H1 (cell line): ENCODE results near the gene ZNHIT3. TPM values are rescaled to one million over a fixed set of nuclear protein-coding genes. Genes with fewer than 3 reads are reported as not detected.
A peak's percentile ranks its signal among the peaks of the same experiment; 100 is the strongest.

Experiments
- BCL11A ChIP-seq, 2 experiments: IDR thresholded peaks; one replicate each; pipeline ENCODE4 v1.6.1; 2011; ENCODE audit warnings: low read depth in 2 of 2, low read length in 2 of 2, mild to moderate bottlenecking in 2 of 2
- BRCA1 ChIP-seq: IDR thresholded peaks from 2 replicates; pipeline ENCODE4 v1.6.1; 2012; ENCODE audit warnings: low read depth, low read length, improper control_type of control experiment
- CBX8 ChIP-seq: fragments of 300-800, 300-1000 bp; sonication (generic); IDR thresholded peaks from 2 replicates; pipeline ENCODE4 v1.7.1; 2016; ENCODE audit warnings: low read depth, low read length, borderline replicate concordance
- CEBPB ChIP-seq: IDR thresholded peaks from 2 replicates; pipeline ENCODE4 v1.6.1; 2012; ENCODE audit warnings: low read depth, low read length
- CREB1 ChIP-seq: IDR thresholded peaks from 2 replicates; pipeline ENCODE4 v1.6.1; 2012; ENCODE audit warnings: inconsistent platforms
- CTBP2 ChIP-seq: IDR thresholded peaks from 2 replicates; pipeline ENCODE4 v1.7.0; 2011; ENCODE audit warnings: borderline replicate concordance, mild to moderate bottlenecking, moderate library complexity, mixed read lengths, low read length; ENCODE audit not compliant: insufficient read depth, insufficient read length
- EP300 ChIP-seq, 2 experiments: IDR thresholded peaks; 1 replicate in 1 of 2; 2 replicates in 1 of 2; pipeline ENCODE4 v1.6.1; 2011 to 2012; ENCODE audit warnings: low read depth in 2 of 2, low read length in 2 of 2, mild to moderate bottlenecking in 2 of 2, borderline replicate concordance in 1 of 2, inconsistent platforms in 1 of 2, moderate library complexity in 1 of 2
- EZH2 ChIP-seq: fragments of 200-600 bp; sonication (generic); IDR thresholded peaks from 2 replicates; pipeline ENCODE4 v1.7.1; 2012; ENCODE audit warnings: low read depth, mild to moderate bottlenecking, moderate library complexity, low read length, inconsistent platforms; ENCODE audit not compliant: severe bottlenecking
- GTF2F1 ChIP-seq: IDR thresholded peaks from 2 replicates; pipeline ENCODE4 v1.6.1; 2012; ENCODE audit warnings: low read depth, low read length, improper control_type of control experiment, borderline replicate concordance
- KDM1A ChIP-seq: fragments of 200-600, 300-600 bp; sonication (generic); IDR thresholded peaks from 2 replicates; pipeline ENCODE4 v1.7.1; 2016; ENCODE audit warnings: mild to moderate bottlenecking, low read length, borderline replicate concordance
- KDM4A ChIP-seq: IDR thresholded peaks from one replicate; pipeline ENCODE4 v1.7.1; 2012; ENCODE audit warnings: low read depth, mild to moderate bottlenecking, moderate library complexity, low read length, inconsistent platforms; ENCODE audit not compliant: severe bottlenecking
- KDM5A ChIP-seq: fragments of 200-600 bp; IDR thresholded peaks from 2 replicates; pipeline ENCODE4 v1.7.1; 2012; ENCODE audit warnings: mild to moderate bottlenecking, low read length, inconsistent platforms, mixed read lengths
- NRF1 ChIP-seq: IDR thresholded peaks from 2 replicates; pipeline ENCODE4 v1.6.1; 2011; ENCODE audit warnings: mild to moderate bottlenecking, low read depth, low read length, improper control_type of control experiment
- PHF8 ChIP-seq: fragments of 200-600 bp; sonication (generic); conservative IDR thresholded peaks from 2 replicates; pipeline ENCODE4 v1.7.1; 2012; ENCODE audit warnings: low read depth, mild to moderate bottlenecking, inconsistent platforms, low read length, moderate library complexity
- POLR2A ChIP-seq, 2 experiments: IDR thresholded peaks; 1 replicate in 1 of 2; 2 replicates in 1 of 2; pipeline ENCODE4 v1.6.1; 2011; ENCODE audit warnings: low read depth in 2 of 2, low read length in 2 of 2, mild to moderate bottlenecking in 2 of 2; ENCODE audit errors: control extremely low read depth in 1 of 2
- SAP30 ChIP-seq: fragments of 300-600 bp; sonication (generic); IDR thresholded peaks from 2 replicates; pipeline ENCODE4 v1.7.1; 2012; ENCODE audit warnings: low read length, moderate library complexity, mild to moderate bottlenecking, inconsistent platforms; ENCODE audit not compliant: insufficient read depth, insufficient replicate concordance
- SIX5 ChIP-seq: IDR thresholded peaks from 2 replicates; pipeline ENCODE4 v1.6.1; 2011; ENCODE audit warnings: mild to moderate bottlenecking, low read depth, low read length
- SP1 ChIP-seq: IDR thresholded peaks from 2 replicates; pipeline ENCODE4 v1.6.1; 2011; ENCODE audit warnings: low read depth, low read length
- SUZ12 ChIP-seq: fragments of 200-600 bp; sonication (generic); IDR thresholded peaks from 2 replicates; pipeline ENCODE4 v1.6.1; 2012; ENCODE audit warnings: mild to moderate bottlenecking, inconsistent platforms, low read length, moderate library complexity, mixed read lengths
- TAF1 ChIP-seq: IDR thresholded peaks from 2 replicates; pipeline ENCODE4 v1.6.1; 2011; ENCODE audit warnings: mild to moderate bottlenecking, low read depth, low read length
- TBP ChIP-seq: IDR thresholded peaks from 2 replicates; pipeline ENCODE4 v1.6.1; 2011; ENCODE audit warnings: low read depth, low read length, improper control_type of control experiment
- ZNF274 ChIP-seq: IDR thresholded peaks from 2 replicates; pipeline ENCODE4 v1.7.0; 2012; ENCODE audit warnings: low read length, borderline replicate concordance; ENCODE audit errors: extremely low read depth
- polyA plus RNA-seq, 7 experiments: library from polyadenylated mRNA; depleted of rRNA in 3 of 7; stranded (reverse) in 5 of 7; unstranded in 2 of 7; fragments of >200 nt in 5 of 7; fragments of 200-250 nt in 2 of 7; gene quantifications; 1 replicate in 5 of 7; 2 replicates in 1 of 7; 4 replicates in 1 of 7; pipeline versions ENCODE4 v1.2.1 to v1.2.3, GENCODE V29; 2011 to 2013; ENCODE audit warnings: missing spikeins in 2 of 7, mixed read lengths in 2 of 7
- total RNA-seq: library from RNA; stranded (reverse); fragmentation: NEBNext Ultra II Directional; extraction: Animal tissue kit (Norgen Biotek cat#: 25700); gene quantifications from 2 replicates; pipeline ENCODE4 v1.2.1, GENCODE V29; 2021
- TF ChIP-seq, protein P1 (sequence below): IDR thresholded peaks from 2 replicates; pipeline ENCODE4 v1.6.1; 2011; ENCODE audit warnings: low read depth, mild to moderate bottlenecking, low read length; ENCODE audit not compliant: insufficient read depth

Gene ZNHIT3
- total and polyA plus RNA-seq, 2 of the 8 experiments (the other 6 are each of a cell fraction or from before 2014, with no cell fraction given) = 59.1 to 147 TPM

DNA sequence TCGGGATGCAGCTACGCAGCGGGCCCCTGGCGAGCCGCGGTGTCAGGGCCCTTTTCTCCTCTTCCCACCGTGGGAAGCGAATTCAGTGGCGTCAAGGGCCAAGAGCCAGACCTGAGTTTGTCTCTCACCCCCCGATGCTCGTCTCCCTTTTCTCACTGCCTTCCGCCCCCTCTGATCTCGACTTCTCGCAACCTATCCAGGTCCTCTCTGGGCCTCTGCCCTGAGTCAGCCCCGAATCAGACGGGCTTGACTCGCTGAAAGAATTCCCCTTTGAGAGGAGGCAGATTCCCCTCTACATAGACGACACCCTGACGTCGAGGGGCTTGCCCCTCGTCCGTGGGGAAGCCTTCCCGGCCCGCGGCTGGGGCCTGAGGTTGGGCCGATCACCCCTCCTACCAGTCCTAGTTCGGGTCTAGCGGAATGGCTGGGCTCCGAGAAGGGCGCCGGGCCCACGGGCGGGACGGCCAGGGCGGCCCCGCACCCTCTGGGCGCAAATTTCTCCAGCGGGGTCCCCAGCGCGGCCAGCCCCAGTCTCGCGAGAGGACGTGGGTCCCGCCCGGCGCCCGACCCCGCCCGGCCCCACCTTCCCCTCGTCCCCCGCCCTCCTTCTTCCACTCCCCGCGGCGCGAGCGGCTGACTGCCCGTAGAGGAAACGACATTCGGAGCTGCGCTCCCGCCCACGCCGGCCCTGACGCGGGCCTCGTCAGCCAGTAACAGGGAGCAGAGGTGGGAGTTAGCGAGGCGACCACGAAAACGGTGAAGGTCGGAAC is 58.0 kb downstream of the ZNHIT3 start, which contains the start of gene GGNBP2 (continued):
- TF ChIP-seq EP300 (IDR thresholded peaks at IDR 0.05; ENCODE audit: borderline replicate concordance in 1 of 2, low read depth in 2 of 2, low read length in 2 of 2) = no peak
- peak in 1 of 2 experiments; percentile 26; a peak in 2 of 3 replicates for TF ChIP-seq POLR2A (IDR thresholded peaks at IDR 0.05; ENCODE audit: control extremely low read depth in 1 of 2, low read depth in 2 of 2, low read length in 2 of 2)
- no peak for TF ChIP-seq BCL11A (IDR thresholded peaks at IDR 0.05; ENCODE audit: low read depth in 2 of 2, low read length in 2 of 2)
- TF ChIP-seq CEBPB = no peak
- TF ChIP-seq PHF8 = peak; percentile 68
- no peak for TF ChIP-seq SIX5
- TF ChIP-seq, protein P1, sequence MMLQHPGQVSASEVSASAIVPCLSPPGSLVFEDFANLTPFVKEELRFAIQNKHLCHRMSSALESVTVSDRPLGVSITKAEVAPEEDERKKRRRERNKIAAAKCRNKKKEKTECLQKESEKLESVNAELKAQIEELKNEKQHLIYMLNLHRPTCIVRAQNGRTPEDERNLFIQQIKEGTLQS = no peak
- no peak for TF ChIP-seq CTBP2
- 0 out of 2 replicates have a peak, but pooled peaks have one; percentile 20 for TF ChIP-seq KDM1A
- TF ChIP-seq TAF1 = peak; percentile 60; the same call in 1 of the 2 replicates
- TF ChIP-seq KDM5A = no peak; the same call in 1 of the 2 replicates
- TF ChIP-seq CREB1 = peak; percentile 13; the same call in 1 of the 2 replicates
- no peak for TF ChIP-seq EZH2
- TF ChIP-seq GTF2F1 = no peak
- TF ChIP-seq CBX8 = no peak
- no peak for TF ChIP-seq ZNF274
- TF ChIP-seq KDM4A = peak; percentile 78
- no peak for TF ChIP-seq NRF1
- TF ChIP-seq BRCA1 = peak; percentile 65; the same call in 1 of the 2 replicates
- TF ChIP-seq SAP30 = peak; percentile 9
- no peak for TF ChIP-seq SP1
- no peak for TF ChIP-seq SUZ12
- peak; percentile 42; the same call in 1 of the 2 replicates for TF ChIP-seq TBP
